ENCODE data around the gene ACTR3C.
"Not testable (repeated sequence)": the region's sequence is repeated elsewhere in the genome, so short reads cannot be mapped to it uniquely, and the experiment has no call there.

ACTR3C gene

GRCh38 chr7:150336746-150337145 lies 13.4 kb upstream of the ACTR3C start:
- no peak for DNase-seq (ENCODE audit: low read depth)

- no peak for DNase-seq (ENCODE audit: low read depth)
Measured at GRCh38 chr7:150335774-150336112, 12.4 kb upstream of the ACTR3C start.

DNA sequence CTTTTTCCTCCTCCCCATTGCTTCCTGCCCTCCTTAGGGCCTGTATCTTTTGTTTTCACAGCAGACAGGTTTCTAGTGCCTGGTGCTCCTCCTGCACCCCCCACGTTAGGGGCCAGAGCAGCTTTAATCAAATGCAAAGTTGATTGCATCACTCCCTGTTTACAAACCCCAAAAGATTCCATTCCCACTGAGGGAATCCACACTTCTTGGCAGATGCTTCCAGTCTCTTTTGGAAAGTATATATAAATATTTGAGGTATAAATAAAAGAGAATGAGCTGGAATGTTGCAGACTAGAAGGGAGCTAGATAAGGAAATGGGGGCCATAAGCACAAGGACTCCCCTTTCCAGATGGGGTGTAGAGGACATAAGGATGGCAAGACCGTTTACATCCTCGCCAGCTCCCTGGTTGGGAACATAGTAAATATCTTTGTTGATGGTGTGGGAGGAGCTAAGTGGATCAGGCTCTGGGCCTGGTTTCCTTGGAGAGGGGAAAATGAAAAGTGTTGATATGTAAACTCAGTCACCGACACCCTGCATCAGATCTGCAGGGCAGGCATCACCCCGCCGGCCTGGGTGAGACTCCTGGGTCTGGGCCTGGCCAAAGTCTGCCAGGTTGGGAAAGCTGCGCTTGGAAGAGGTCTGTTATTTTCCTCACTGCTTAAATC lies 11.9 kb upstream of the ACTR3C start:
- DNase-seq (ENCODE audit: low read depth): no peak

- no peak for DNase-seq (ENCODE audit: low read depth)
Measured at GRCh38 chr7:150334108-150334507, 10.8 kb upstream of the ACTR3C start.

DNA sequence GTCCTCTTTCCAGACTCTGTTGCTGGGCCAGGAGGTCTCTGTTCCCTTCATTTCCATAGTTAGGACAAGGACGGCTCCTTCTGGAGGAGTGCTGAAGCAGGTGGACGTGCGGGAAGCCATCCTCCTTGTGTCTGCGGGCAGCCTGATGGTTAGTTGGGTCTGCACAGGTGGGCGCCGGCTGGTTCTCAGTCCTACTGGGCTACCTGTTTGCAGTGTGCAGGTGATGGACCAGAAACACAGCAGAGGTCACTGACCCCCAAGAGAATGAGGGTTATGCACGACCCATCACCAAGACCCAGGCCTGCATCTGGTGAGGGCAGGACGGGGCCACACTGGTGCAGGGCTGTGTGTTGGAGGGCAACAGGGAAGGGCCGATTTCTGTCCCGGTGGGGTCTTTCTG lies 10.3 kb upstream of the ACTR3C start:
- DNase-seq (ENCODE audit: low read depth): no peak

DNA sequence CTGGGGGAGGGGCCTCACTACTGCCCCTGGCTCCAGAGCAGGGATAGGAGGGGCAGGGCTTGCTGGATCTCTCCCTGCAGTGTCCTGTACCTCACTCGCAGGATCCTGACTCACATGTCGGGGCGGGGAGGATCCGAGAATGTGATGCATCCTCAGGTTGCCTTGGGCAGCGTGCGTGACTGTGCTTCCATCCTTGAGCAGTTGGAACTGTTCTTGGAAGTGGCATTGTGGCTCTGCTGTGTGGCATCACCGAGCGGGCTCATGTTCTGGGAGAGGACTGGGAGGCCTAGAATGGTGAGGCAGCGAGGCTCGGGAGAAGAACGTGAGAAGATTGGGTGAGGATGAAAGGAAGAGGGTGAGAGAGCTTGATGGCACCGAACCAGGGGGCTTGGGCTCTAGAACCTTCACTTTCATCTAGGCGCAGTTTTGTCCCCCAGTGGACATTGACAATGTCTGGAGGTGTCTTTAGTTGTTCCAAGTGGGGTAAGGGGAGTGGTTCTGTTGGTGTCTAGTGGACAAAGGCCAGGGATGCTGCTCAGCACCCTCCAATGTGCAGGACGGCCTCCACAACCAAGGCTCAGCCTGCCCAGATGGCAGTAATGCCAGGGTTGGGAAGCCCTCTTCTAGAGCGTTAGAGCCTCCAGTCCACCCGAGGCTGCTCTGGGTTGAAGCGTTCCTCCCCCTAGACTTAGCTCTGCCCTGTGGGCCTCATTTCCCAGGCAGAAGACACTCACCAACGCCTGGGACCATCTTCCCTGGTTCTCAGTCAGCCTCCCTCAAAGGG lies 9.7 kb upstream of the ACTR3C start:
- no peak for DNase-seq (ENCODE audit: low read depth)

GRCh38 chr7:150330211-150330885 lies 7.0 kb upstream of the ACTR3C start:
- no peak for DNase-seq (ENCODE audit: low read depth)

GRCh38 chr7:150329331-150330120 lies 6.2 kb upstream of the ACTR3C start:
- DNase-seq (ENCODE audit: low read depth): no peak

- no peak for DNase-seq (ENCODE audit: low read depth)
Measured at GRCh38 chr7:150327308-150327707, 4.0 kb upstream of the ACTR3C start.

DNA sequence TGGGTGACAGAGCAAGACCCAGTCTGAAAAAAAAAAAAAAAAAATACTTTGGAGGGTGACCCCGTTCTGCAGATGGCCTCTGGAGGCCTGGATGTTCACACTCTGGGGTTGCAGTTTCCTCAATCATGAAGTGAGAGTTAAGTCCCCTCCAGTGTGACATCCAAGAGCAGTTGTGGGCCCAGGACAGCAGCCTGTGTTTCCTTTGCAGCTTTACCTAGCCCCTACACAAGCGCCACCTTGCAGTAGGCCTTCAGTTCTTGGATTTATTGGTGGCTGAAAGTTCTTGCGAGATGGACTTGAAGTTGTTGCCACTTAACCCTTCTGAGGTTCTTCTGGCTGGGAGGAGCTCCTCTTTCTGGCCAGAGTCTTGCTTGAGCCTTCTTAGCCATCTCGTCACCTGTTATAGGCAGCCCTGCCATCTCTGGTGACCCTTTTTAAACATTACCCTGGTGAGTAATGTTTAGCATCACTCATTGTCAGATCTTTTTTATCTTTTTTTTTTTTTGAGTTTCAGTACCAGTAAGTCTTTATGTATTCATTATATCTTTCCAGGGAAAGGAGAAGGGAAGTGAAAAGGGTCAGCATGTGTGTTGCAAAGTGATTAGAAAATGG lies 3.4 kb upstream of the ACTR3C start:
- no peak for DNase-seq (ENCODE audit: low read depth)

DNA sequence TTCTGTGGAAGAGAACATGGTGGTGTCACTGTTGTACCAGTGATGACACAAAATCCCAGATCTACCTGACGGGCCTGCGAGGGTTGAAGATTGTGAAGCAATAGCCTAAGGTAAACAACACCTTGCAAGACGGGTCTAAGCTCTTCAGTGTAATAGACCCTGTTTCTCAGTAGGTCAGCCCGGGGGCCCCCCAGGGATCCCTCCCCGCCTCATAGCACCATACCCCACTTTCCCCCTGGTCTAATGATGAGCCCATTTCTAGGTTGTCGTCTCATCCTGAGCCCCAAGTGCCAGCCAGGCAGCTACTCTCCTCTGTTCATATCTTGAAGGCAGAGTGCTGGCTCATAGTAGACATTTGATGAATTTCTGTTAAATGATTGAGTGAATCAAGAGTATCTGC lies 2.6 kb upstream of the ACTR3C start:
- no peak for DNase-seq (ENCODE audit: low read depth)

GRCh38 chr7:150325110-150325611 lies 1.8 kb upstream of the ACTR3C start:
- no peak for DNase-seq (ENCODE audit: low read depth)

- no peak for DNase-seq (ENCODE audit: low read depth)
Measured at GRCh38 chr7:150324373-150324961, 1.1 kb upstream of the ACTR3C start.

DNA sequence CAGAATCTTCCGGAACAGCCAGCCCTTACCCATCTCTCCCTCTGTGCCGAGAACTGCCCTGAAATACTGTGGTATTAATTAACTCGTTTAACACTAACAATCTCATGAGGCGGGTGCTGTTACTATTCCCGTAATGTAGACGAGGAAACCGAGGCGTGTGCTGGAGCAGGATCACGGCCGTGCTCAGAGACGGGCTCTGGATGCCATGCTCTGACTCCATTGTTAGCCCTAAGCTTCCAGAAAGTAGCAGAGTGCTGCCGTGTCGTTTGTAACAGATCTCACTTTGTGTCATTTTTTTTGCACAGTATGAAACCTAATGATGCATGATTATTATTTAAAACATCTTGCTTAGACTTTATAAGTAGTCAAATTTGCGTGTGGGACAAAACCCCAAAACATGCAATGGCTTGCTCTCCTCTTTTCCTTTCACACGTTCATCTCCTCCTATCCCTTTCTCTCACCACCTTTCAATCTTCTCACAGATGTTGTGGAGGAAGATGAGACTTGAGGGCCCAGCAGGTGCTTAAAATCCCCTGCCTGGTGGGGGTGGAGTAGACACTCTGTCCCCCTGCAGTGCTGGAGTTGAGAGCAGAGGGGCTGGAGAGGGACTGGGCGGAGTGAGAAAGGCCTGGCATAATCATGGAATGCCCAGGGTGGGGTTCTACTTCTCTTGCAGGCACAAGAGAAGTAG lies 482 bp upstream of the ACTR3C start:
- DNase-seq (ENCODE audit: low read depth): no peak

- DNase-seq (ENCODE audit: low read depth): no peak
Measured at GRCh38 chr7:150322114-150322832, 1.1 kb downstream of the ACTR3C start.

DNA sequence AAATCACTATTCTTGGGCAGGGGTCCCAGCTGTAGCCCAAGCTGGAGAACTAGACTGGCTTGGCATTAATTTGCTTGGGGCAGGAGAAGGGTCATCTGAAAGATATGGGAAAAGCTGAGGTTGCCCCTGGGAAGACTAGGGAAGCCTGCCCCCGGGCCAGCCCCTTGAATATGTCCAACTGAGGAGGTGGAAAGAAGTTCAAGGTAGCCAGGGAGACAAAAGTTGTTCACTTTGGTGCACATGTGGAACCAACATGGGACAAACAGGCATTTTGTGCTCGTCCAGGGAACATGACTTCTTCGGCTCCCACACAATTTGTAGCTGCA lies 1.6 kb downstream of the ACTR3C start:
- DNase-seq (ENCODE audit: low read depth): no peak

GRCh38 chr7:150317748-150318444 lies 5.4 kb downstream of the ACTR3C start:
- no peak for DNase-seq (ENCODE audit: low read depth)

- DNase-seq (ENCODE audit: low read depth): not testable (repeated sequence)
Measured at GRCh38 chr7:150316987-150317386, 6.4 kb downstream of the ACTR3C start.

DNA sequence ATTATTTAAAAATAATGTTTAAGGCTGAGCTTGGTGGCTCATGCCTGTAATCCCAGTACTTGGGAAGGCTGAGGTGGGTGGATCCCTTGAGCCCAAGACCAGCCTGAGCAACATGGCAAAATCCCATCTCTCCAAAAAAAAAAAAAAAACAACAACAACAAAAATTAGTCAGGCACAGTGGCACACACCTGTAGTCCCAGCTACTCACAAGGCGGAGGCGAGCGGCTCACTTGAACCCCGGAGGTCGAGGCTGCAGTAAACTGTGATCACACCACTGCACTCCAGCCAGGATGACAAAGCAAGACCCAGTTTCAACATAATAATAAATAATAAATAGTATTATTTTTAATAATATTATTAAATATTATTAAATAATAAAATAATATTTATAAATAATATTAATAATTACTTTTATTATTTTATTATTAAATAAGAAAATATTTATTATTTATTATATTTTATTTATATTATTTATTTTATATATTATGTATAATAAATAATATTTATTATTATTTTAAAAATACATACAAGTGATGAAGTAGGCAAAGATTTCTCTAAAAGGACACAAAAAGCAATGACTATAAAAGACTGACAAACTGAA lies 8.6 kb downstream of the ACTR3C start:
- DNase-seq (ENCODE audit: low read depth): no peak
